ENCODE results near the gene CACNA1C.
"Not testable (repeated sequence)": the region's sequence is repeated elsewhere in the genome, so short reads cannot be mapped to it uniquely, and the experiment has no call there.

The CACNA1C gene

GRCh38 chr12:2255731-2256130 lies 202.9 kb downstream of the CACNA1C start:
- H3K4me1 ChIP-seq (ENCODE audit: control insufficient read depth, insufficient read depth, low read length); H3K27me3 ChIP-seq (ENCODE audit: control insufficient read depth, insufficient read depth, low read length); H3K36me3 ChIP-seq (ENCODE audit: control insufficient read depth, insufficient read depth, low read length); H3K4me3 ChIP-seq (ENCODE audit: low read length); H3K9me3 ChIP-seq (ENCODE audit: control insufficient read depth, low read length); H3K9ac ChIP-seq (ENCODE audit: low read length): not testable (repeated sequence)

GRCh38 chr12:2256453-2256852 lies 203.7 kb downstream of the CACNA1C start:
- Histone ChIP-seq H3K36me3 (ENCODE audit: control insufficient read depth, insufficient read depth, low read length) (no peaks in the 10 kb centered on the region), H3K27me3 (ENCODE audit: control insufficient read depth, insufficient read depth, low read length) (no peaks in the 10 kb centered on the region), H3K4me1 (ENCODE audit: control insufficient read depth, insufficient read depth, low read length) (no peaks in the 10 kb centered on the region), H3K4me3 (ENCODE audit: low read length) (no peak overlapping the region), H3K9me3 (ENCODE audit: control insufficient read depth, low read length) (no peaks in the 10 kb centered on the region), H3K9ac (ENCODE audit: low read length) (no peak overlapping the region)

GRCh38 chr12:2256915-2257314 lies 204.1 kb downstream of the CACNA1C start:
- no peak overlapping the region for H3K4me3 ChIP-seq (ENCODE audit: low read length)
- no peaks in the 10 kb centered on the region for H3K4me1 ChIP-seq (ENCODE audit: control insufficient read depth, insufficient read depth, low read length)
- no peaks in the 10 kb centered on the region for H3K36me3 ChIP-seq (ENCODE audit: control insufficient read depth, insufficient read depth, low read length)
- no peak overlapping the region for H3K9ac ChIP-seq (ENCODE audit: low read length)
- no peaks in the 10 kb centered on the region for H3K27me3 ChIP-seq (ENCODE audit: control insufficient read depth, insufficient read depth, low read length)
- H3K9me3 ChIP-seq (ENCODE audit: control insufficient read depth, low read length) = no peaks in the 10 kb centered on the region

DNA sequence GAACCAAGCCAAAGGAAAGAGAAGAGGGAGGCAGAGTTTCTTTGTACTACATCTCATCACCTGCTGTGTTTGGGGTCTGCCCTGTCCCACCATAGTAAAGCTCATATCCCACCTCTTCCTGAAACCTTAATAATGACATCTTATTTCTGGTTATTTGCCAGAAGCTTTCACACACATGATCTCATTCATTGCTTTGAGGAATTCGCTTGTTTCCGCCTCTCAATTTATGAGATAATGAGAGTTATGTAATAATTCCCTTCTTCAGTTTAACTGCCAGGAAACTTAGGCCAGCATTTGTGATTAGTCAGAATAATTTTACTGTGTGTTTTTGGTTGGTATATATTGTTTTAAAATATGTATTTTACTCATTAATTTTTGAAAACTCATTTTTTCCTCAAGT lies 205.2 kb downstream of the CACNA1C start:
- Histone ChIP-seq H3K4me3 (ENCODE audit: low read length) (no peak overlapping the region), H3K36me3 (ENCODE audit: control insufficient read depth, insufficient read depth, low read length) (no peaks in the 10 kb centered on the region), H3K27me3 (ENCODE audit: control insufficient read depth, insufficient read depth, low read length) (no peaks in the 10 kb centered on the region), H3K4me1 (ENCODE audit: control insufficient read depth, insufficient read depth, low read length) (no peaks in the 10 kb centered on the region), H3K9me3 (ENCODE audit: control insufficient read depth, low read length) (no peaks in the 10 kb centered on the region), H3K9ac (ENCODE audit: low read length) (no peak overlapping the region)

DNA sequence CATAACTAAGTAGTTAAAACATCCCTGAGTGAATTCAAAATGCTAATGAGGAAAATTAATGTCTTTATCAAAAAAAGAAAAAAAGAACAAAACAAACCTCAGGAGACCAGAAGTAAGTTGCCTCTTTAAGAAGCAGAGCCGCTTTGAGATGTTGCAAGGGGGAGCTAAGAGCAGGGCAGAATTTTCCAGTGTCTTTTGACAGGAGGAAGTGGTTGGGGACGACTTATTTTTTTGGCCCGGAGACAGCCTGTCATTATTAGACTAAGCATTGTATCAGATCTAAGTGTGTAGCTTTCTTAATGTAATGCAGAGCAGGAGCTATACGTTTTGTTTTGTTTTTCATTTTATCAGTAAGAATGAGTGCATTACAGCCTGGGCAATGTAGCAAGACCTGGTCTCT lies 206.6 kb downstream of the CACNA1C start:
- Histone ChIP-seq H3K36me3 (ENCODE audit: control insufficient read depth, insufficient read depth, low read length) (no peaks in the 10 kb centered on the region), H3K27me3 (ENCODE audit: control insufficient read depth, insufficient read depth, low read length) (no peaks in the 10 kb centered on the region), H3K4me1 (ENCODE audit: control insufficient read depth, insufficient read depth, low read length) (no peaks in the 10 kb centered on the region), H3K9ac (ENCODE audit: low read length) (no peak overlapping the region), H3K4me3 (ENCODE audit: low read length) (no peak overlapping the region), H3K9me3 (ENCODE audit: control insufficient read depth, low read length) (no peaks in the 10 kb centered on the region)

- Histone ChIP-seq H3K4me1 (ENCODE audit: control insufficient read depth, insufficient read depth, low read length) (no peaks in the 10 kb centered on the region), H3K9ac (ENCODE audit: low read length) (no peak overlapping the region), H3K27me3 (ENCODE audit: control insufficient read depth, insufficient read depth, low read length) (no peaks in the 10 kb centered on the region), H3K36me3 (ENCODE audit: control insufficient read depth, insufficient read depth, low read length) (no peaks in the 10 kb centered on the region), H3K4me3 (ENCODE audit: low read length) (no peak overlapping the region), H3K9me3 (ENCODE audit: control insufficient read depth, low read length) (no peaks in the 10 kb centered on the region)
Measured at GRCh38 chr12:2260441-2260840, 207.7 kb downstream of the CACNA1C start.

GRCh38 chr12:2261708-2262107 lies 208.9 kb downstream of the CACNA1C start:
- Histone ChIP-seq H3K36me3 (ENCODE audit: control insufficient read depth, insufficient read depth, low read length) (no peaks in the 10 kb centered on the region), H3K9me3 (ENCODE audit: control insufficient read depth, low read length) (no peaks in the 10 kb centered on the region), H3K27me3 (ENCODE audit: control insufficient read depth, insufficient read depth, low read length) (no peaks in the 10 kb centered on the region), H3K9ac (ENCODE audit: low read length) (no peak overlapping the region), H3K4me1 (ENCODE audit: control insufficient read depth, insufficient read depth, low read length) (no peaks in the 10 kb centered on the region), H3K4me3 (ENCODE audit: low read length) (no peak overlapping the region)

GRCh38 chr12:2262449-2262848 lies 209.7 kb downstream of the CACNA1C start:
- no peak overlapping the region for H3K9ac ChIP-seq (ENCODE audit: low read length)
- H3K36me3 ChIP-seq (ENCODE audit: control insufficient read depth, insufficient read depth, low read length) = no peaks in the 10 kb centered on the region
- H3K9me3 ChIP-seq (ENCODE audit: control insufficient read depth, low read length) = no peaks in the 10 kb centered on the region
- H3K4me3 ChIP-seq (ENCODE audit: low read length) = no peak overlapping the region
- no peaks in the 10 kb centered on the region for H3K27me3 ChIP-seq (ENCODE audit: control insufficient read depth, insufficient read depth, low read length)
- no peaks in the 10 kb centered on the region for H3K4me1 ChIP-seq (ENCODE audit: control insufficient read depth, insufficient read depth, low read length)

- Histone ChIP-seq H3K4me1 (ENCODE audit: control insufficient read depth, insufficient read depth, low read length) (no peaks in the 10 kb centered on the region), H3K9me3 (ENCODE audit: control insufficient read depth, low read length) (no peaks in the 10 kb centered on the region), H3K4me3 (ENCODE audit: low read length) (no peak overlapping the region), H3K27me3 (ENCODE audit: control insufficient read depth, insufficient read depth, low read length) (peaks cover 3% of the 10 kb centered on the region), H3K9ac (ENCODE audit: low read length) (no peak overlapping the region), H3K36me3 (ENCODE audit: control insufficient read depth, insufficient read depth, low read length) (no peaks in the 10 kb centered on the region)
Measured at GRCh38 chr12:2263901-2264300, 211.1 kb downstream of the CACNA1C start.

DNA sequence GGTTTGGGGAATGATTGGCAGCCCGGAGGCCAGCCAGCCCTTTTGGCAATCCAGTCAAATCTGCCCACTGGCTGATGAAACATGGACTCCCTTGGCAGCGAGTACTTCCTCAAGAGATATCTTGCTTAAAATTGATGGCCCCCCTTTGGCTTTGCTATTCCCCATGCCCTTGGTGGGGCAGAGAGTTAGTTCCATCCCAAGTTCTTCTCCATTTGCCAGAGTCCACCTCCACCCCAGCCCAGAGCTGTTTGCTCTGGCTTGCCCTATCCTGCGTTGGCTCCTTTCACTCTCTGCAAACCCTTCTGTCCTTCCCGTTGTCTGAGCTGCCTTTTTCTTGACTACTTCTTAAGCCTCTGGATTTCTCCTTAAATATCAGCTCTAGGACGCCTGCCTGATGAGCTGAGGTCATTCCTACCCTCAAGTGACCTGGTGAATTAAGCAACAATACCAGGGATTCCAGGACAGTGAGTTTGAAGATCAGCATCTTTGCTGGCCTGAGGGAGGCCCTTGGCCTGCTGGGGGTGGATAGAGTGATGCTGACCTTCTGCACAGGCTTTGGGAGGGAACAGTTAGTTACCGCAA lies 212.0 kb downstream of the CACNA1C start:
- H3K4me1 ChIP-seq (ENCODE audit: control insufficient read depth, insufficient read depth, low read length) = no peaks in the 10 kb centered on the region
- no peaks in the 10 kb centered on the region for H3K36me3 ChIP-seq (ENCODE audit: control insufficient read depth, insufficient read depth, low read length)
- H3K9me3 ChIP-seq (ENCODE audit: control insufficient read depth, low read length) = no peaks in the 10 kb centered on the region
- H3K9ac ChIP-seq (ENCODE audit: low read length) = no peak overlapping the region
- no peak overlapping the region for H3K4me3 ChIP-seq (ENCODE audit: low read length)
- H3K27me3 ChIP-seq (ENCODE audit: control insufficient read depth, insufficient read depth, low read length) = peaks cover 3% of the 10 kb centered on the region

GRCh38 chr12:2265461-2266167 lies 212.8 kb downstream of the CACNA1C start:
- Histone ChIP-seq H3K4me3 (ENCODE audit: low read length) (no peak overlapping the region), H3K9me3 (ENCODE audit: control insufficient read depth, low read length) (no peaks in the 10 kb centered on the region), H3K36me3 (ENCODE audit: control insufficient read depth, insufficient read depth, low read length) (no peaks in the 10 kb centered on the region), H3K4me1 (ENCODE audit: control insufficient read depth, insufficient read depth, low read length) (no peaks in the 10 kb centered on the region), H3K9ac (ENCODE audit: low read length) (no peak overlapping the region), H3K27me3 (ENCODE audit: control insufficient read depth, insufficient read depth, low read length) (peaks cover 3% of the 10 kb centered on the region)

DNA sequence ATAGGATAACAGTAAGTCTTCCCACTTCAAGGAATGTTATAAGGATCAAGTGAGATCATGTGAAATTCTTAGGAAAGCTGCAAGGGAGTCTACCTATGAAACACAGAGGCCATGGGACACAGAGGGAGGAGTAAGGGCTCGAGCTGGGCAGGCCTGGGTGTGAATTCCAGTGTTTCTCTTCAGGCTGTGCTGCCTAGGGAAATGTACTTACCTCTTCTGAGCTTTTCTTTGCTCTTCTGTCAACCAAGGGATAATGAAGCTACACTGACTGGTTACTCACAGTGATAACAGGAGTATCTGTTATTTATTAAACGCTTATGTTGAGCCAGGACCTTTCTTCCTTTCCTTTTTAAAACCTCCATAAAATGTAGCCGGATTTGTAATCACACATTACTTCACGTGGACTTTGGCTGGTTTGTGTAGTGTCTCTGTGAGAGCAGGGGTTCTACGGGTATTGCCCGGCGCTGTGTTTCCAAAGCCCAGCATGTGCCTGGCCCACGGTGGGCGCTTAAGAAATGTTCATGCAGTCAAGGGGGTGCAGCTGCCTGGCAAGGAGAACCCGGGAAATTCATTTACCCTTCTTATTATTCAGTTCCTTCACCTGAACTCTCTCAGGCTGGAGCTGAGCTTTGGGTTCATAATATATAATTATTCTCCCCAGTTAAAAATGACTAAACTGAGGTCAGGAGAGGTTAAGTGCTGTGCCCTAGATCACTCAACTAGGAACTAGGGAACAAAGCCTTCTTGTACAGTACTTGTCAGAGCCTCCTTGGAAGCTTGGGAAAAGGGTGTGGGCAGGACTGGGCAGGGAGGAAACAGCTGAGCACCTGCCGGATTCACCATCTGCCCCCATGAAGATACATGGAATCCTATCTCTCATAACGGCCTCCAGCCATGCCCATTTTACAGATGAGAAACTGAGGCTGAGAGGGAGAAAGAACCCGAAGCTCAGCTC lies 214.2 kb downstream of the CACNA1C start:
- H3K4me1 ChIP-seq (ENCODE audit: control insufficient read depth, insufficient read depth, low read length) = no peaks in the 10 kb centered on the region
- peaks cover 3% of the 10 kb centered on the region for H3K27me3 ChIP-seq (ENCODE audit: control insufficient read depth, insufficient read depth, low read length)
- no peaks in the 10 kb centered on the region for H3K36me3 ChIP-seq (ENCODE audit: control insufficient read depth, insufficient read depth, low read length)
- no peaks in the 10 kb centered on the region for H3K9me3 ChIP-seq (ENCODE audit: control insufficient read depth, low read length)
- no peak overlapping the region for H3K9ac ChIP-seq (ENCODE audit: low read length)
- no peak overlapping the region for H3K4me3 ChIP-seq (ENCODE audit: low read length)

Measured in mucosa of stomach (tissue), 1 donor.